ENCODE data around the gene TPRKB.
"Not testable (repeated sequence)": the region's sequence is repeated elsewhere in the genome, so short reads cannot be mapped to it uniquely, and the experiment has no call there.

TPRKB gene

DNA sequence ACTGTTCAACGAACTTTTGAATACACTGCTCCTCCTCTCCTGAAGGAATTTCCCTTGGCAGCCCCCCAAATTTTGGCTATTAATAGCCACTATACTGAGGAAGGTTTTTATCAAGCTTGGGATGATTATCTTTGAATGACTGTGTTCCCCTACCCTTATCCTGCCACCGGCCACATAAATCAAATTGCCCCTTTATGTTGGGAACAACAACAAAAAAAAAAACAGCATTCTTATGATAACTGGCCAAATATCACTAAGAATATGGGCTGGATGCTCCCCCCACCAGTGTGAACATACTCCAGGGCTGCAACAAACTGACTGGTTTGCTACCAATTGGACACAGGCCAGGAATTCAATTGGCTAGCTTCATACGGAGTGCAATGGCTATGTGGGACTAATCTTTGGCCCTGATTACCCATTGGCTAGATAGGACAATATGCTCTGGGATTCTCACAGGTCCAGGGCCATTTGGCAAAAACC is 22.2 kb upstream of the TPRKB start:
- Mint-ChIP-seq H3K27me3 (no peaks in the 10 kb centered on the region), H3K4me3 (no peak overlapping the region), H3K9me3 (peaks cover 3% of the 10 kb centered on the region), H3K4me1 (no peaks in the 10 kb centered on the region), H3K27ac (no peak overlapping the region), H3K36me3 (peaks cover 41% of the 10 kb centered on the region)
- no peak for ATAC-seq

DNA sequence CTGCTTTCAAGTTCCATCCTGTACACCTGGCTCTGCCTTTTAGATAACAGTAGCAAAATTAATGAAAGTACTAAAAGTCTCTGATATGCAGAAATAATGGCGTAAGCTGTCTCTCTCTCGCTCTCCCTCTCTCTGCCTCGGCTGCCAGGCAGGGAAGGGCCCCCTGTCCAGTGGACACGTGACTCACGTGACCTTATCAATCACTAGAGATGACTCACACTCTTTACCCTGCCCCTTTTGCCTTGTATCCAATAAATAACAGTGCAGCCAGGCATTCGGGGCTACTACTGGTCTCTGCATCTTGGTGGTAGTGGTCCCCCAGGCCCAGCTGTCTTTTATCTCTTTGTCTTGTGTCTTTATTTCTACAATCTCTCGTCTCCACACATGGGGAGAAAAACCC is 17.2 kb upstream of the TPRKB start:
- H3K27me3 Mint-ChIP-seq, H3K4me3 Mint-ChIP-seq, ATAC-seq, H3K27ac Mint-ChIP-seq, H3K4me1 Mint-ChIP-seq, H3K9me3 Mint-ChIP-seq: not testable (repeated sequence)
- H3K36me3 Mint-ChIP-seq, result peaks cover 56% of the 10 kb centered on the region

GRCh38 chr2:73749314-73749713 is 12.2 kb upstream of the TPRKB start:
- no peak for ATAC-seq
- H3K27me3 Mint-ChIP-seq, result no peaks in the 10 kb centered on the region
- H3K4me3 Mint-ChIP-seq, result no peak overlapping the region
- H3K36me3 Mint-ChIP-seq, result peaks cover 79% of the 10 kb centered on the region
- H3K4me1 Mint-ChIP-seq, result no peaks in the 10 kb centered on the region
- H3K27ac Mint-ChIP-seq, result no peak overlapping the region
- H3K9me3 Mint-ChIP-seq, result peaks cover 10% of the 10 kb centered on the region

- Mint-ChIP-seq H3K27ac (no peak overlapping the region), H3K27me3 (no peaks in the 10 kb centered on the region), H3K9me3 (peaks cover 7% of the 10 kb centered on the region), H3K4me1 (no peaks in the 10 kb centered on the region), H3K4me3 (no peak overlapping the region), H3K36me3 (peaks cover 69% of the 10 kb centered on the region)
- ATAC-seq, result no peak
These were observed 9.7 kb upstream of the TPRKB start for GRCh38 chr2:73746877-73747208.

DNA sequence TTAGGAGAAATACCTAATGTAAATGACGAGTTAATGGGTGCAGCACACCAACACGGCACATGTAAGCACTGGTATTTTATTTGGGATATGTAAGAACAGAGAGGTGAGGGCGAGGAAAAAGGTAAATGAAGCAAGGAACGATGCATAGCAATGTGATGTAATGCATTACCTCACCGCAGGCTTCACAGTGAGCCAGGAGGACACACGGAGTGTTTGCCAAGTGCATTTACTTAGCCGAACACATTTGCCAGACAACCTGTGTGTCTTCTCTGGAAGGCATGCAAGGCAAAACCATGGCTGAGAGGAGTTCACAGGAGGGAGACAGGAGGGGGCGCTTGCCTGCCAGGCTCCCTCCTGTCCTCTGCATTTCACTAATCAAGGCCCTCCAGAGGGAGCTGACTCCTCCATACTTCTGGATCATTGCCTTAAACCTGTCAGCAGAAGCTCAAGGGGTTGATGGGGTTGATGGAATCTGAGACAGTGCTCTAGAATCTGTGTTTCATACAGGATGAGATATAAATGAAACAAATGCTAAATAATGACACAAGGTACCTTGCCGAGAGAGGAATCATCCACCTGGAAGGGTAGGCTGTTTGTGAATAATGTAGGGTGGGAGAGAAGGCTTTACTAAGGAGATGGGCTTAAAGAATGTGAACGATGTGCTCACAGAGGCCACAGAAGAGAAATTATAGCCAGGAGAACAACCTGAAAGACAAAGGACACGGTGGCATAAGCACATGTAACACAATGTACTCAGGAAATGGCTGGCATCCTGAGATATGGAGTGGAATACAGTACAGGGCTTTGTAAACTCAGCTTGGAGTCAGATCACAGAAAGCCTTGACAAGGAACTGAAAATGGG is 9.1 kb upstream of the TPRKB start:
- H3K27me3 Mint-ChIP-seq, result no peaks in the 10 kb centered on the region
- no peak overlapping the region for H3K27ac Mint-ChIP-seq
- no peak overlapping the region for H3K4me3 Mint-ChIP-seq
- H3K4me1 Mint-ChIP-seq, result no peaks in the 10 kb centered on the region
- no peak for ATAC-seq
- H3K9me3 Mint-ChIP-seq, result peaks cover 9% of the 10 kb centered on the region
- H3K36me3 Mint-ChIP-seq, result peaks cover 72% of the 10 kb centered on the region

GRCh38 chr2:73740767-73741166 is 3.6 kb upstream of the TPRKB start:
- peaks cover 10% of the 10 kb centered on the region for H3K9me3 Mint-ChIP-seq
- no peaks in the 10 kb centered on the region for H3K27me3 Mint-ChIP-seq
- no peak for ATAC-seq
- peaks cover 17% of the 10 kb centered on the region for H3K4me1 Mint-ChIP-seq
- peaks cover 40% of the 10 kb centered on the region for H3K36me3 Mint-ChIP-seq
- H3K4me3 Mint-ChIP-seq, result no peak overlapping the region
- no peak overlapping the region for H3K27ac Mint-ChIP-seq

GRCh38 chr2:73739101-73739500 is 2.0 kb upstream of the TPRKB start:
- peaks cover 5% of the 10 kb centered on the region for H3K9me3 Mint-ChIP-seq
- H3K4me1 Mint-ChIP-seq, result peaks cover 17% of the 10 kb centered on the region
- no peak overlapping the region for H3K4me3 Mint-ChIP-seq
- ATAC-seq, result no peak
- no peaks in the 10 kb centered on the region for H3K27me3 Mint-ChIP-seq
- no peak overlapping the region for H3K27ac Mint-ChIP-seq
- peaks cover 37% of the 10 kb centered on the region for H3K36me3 Mint-ChIP-seq

GRCh38 chr2:73736378-73736777 is 767 bp downstream of the TPRKB start:
- H3K36me3 Mint-ChIP-seq, result peaks cover 36% of the 10 kb centered on the region
- H3K9me3 Mint-ChIP-seq, result peaks cover 3% of the 10 kb centered on the region
- H3K27ac Mint-ChIP-seq, result peak overlapping the region; percentile 88
- ATAC-seq, result no peak
- peaks cover 17% of the 10 kb centered on the region for H3K4me1 Mint-ChIP-seq
- H3K4me3 Mint-ChIP-seq, result peak overlapping the region; percentile 93
- H3K27me3 Mint-ChIP-seq, result no peaks in the 10 kb centered on the region

GRCh38 chr2:73730810-73731209 is 6.3 kb downstream of the TPRKB start:
- no peaks in the 10 kb centered on the region for H3K9me3 Mint-ChIP-seq
- peaks cover 44% of the 10 kb centered on the region for H3K36me3 Mint-ChIP-seq
- H3K4me1 Mint-ChIP-seq, result no peaks in the 10 kb centered on the region
- no peak overlapping the region for H3K4me3 Mint-ChIP-seq
- no peaks in the 10 kb centered on the region for H3K27me3 Mint-ChIP-seq
- ATAC-seq, result no peak
- H3K27ac Mint-ChIP-seq, result no peak overlapping the region

DNA sequence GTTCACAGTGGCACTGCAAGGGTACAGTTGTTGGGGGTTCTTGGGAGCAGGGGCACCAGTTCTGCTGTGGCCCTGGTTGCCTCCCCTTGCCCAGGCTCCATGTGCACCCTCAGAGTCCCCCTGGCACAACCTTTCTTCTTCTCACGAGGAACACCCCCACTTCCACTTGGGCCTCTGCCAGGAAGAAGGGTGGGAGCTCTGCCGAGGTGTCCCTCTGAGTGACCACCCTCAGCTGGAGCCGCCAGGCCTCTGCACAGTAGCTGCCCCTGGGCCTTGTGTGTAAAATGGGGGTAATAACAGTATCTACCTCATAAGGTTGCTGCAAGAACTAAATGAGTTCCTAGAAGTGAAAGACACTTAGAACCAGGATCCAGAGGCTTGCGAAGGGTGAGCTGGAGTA is 8.4 kb downstream of the TPRKB start:
- H3K4me1 Mint-ChIP-seq, result no peaks in the 10 kb centered on the region
- H3K4me3 Mint-ChIP-seq, result no peak overlapping the region
- ATAC-seq, result no peak
- H3K27me3 Mint-ChIP-seq, result no peaks in the 10 kb centered on the region
- peaks cover 33% of the 10 kb centered on the region for H3K36me3 Mint-ChIP-seq
- H3K27ac Mint-ChIP-seq, result no peak overlapping the region
- H3K9me3 Mint-ChIP-seq, result no peaks in the 10 kb centered on the region

DNA sequence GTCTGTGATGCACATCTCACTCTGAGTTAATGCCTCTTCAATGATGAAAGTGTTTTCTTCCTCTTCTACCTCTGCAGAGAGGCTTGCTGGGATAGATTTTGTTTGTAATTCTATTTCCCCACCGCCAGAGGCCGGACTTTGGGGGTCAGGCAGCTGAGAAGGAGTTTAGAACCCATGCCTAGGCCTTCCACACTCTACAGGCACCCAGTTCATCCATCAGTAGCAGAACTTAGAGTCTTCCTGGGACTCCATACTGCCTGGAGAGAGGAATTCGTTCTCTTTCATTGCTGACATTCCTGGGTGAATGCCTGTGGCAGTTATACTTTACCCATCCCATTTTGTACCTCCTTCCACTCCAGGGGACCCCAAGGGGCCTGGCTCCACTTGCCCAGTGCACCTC is 9.1 kb downstream of the TPRKB start:
- H3K4me1 Mint-ChIP-seq, result no peaks in the 10 kb centered on the region
- H3K27me3 Mint-ChIP-seq, result no peaks in the 10 kb centered on the region
- no peak overlapping the region for H3K27ac Mint-ChIP-seq
- no peak for ATAC-seq
- H3K4me3 Mint-ChIP-seq, result no peak overlapping the region
- no peaks in the 10 kb centered on the region for H3K9me3 Mint-ChIP-seq
- peaks cover 27% of the 10 kb centered on the region for H3K36me3 Mint-ChIP-seq

DNA sequence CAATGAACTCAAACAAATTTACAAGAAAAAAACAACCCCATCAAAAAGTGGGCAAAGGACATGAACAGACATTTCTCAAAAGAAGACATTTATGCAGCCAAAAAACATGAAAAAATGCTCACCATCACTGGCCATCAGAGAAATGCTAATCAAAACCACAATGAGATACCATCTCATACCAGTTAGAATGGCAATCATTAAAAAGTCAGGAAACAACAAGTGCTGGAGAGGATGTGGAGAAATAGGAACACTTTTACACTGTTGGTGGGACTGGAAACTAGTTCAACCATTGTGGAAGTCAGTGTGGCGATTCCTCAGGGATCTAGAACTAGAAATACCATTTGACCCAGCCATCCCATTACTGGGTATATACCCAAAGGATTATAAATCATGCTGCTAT is 10.5 kb downstream of the TPRKB start:
- H3K4me3 Mint-ChIP-seq, H3K27me3 Mint-ChIP-seq, H3K9me3 Mint-ChIP-seq, H3K4me1 Mint-ChIP-seq, ATAC-seq, H3K27ac Mint-ChIP-seq: not testable (repeated sequence)
- H3K36me3 Mint-ChIP-seq, result peaks cover 25% of the 10 kb centered on the region

DNA sequence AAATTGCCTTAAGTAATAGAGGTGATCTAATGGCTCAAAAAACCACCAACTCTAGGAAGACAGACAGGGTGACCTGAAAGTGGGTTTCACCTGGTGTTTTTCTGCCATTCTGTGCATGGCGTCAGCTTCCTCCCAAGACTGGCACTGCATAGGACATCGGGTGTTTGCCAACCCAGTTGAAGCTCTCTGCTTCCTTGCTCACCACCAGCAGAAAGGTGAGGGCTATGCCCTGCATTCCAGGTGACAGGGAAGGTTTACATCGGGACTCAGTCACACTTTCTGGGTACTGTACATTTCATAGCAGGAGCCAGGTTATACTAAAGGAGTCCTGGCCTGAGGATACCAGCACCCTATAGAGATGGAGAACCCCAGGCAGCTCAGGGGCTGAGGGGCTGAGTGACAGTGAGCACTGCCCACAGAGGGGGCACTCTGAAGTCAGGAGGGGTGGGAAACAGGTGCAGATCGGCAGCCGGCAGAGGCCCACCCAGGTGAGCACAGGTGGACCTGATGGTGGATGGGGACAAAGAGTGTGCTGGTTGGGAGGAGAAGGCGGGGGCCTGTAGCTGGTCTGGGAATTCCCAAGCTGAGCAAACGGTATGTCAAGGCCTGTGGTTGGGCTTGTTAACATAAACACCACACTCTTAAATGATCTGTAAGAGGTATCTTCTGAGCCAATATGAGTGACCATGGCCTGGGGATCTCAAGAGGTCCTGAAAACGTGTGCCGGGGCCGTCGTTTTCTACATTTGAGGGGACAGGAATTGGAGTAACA is 18.1 kb downstream of the TPRKB start:
- H3K9me3 Mint-ChIP-seq, result peaks cover 5% of the 10 kb centered on the region
- H3K36me3 Mint-ChIP-seq, result peaks cover 14% of the 10 kb centered on the region
- ATAC-seq, result no peak
- peaks cover 30% of the 10 kb centered on the region for H3K27me3 Mint-ChIP-seq
- H3K27ac Mint-ChIP-seq, result no peak overlapping the region
- peaks cover 6% of the 10 kb centered on the region for H3K4me1 Mint-ChIP-seq
- no peak overlapping the region for H3K4me3 Mint-ChIP-seq

DNA sequence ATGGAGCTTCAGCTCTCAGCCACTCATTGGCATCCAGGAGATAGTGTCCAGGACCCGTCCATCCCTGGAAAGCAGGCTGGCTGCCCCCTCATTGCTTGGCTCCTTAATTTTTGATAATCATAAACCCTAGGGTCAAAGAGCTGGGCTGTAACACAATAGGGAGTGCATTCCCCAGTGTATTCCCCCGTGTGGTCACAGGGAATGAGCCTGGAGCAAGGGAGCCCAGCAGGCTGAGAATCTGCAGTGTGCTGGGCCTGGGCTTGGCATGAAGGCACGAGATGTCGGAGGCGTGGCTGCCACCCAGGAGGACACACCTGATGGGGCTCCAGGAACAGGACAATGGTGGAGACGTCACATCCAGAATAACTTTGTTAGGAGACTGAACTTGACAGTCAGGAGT is 18.7 kb downstream of the TPRKB start:
- Mint-ChIP-seq H3K27ac (no peak overlapping the region), H3K36me3 (peaks cover 19% of the 10 kb centered on the region), H3K9me3 (peaks cover 9% of the 10 kb centered on the region), H3K27me3 (peaks cover 36% of the 10 kb centered on the region), H3K4me3 (no peak overlapping the region), H3K4me1 (peaks cover 6% of the 10 kb centered on the region)
- ATAC-seq, result no peak

GRCh38 chr2:73717695-73718094 is 19.4 kb downstream of the TPRKB start:
- H3K9me3 Mint-ChIP-seq, H3K4me1 Mint-ChIP-seq, H3K27ac Mint-ChIP-seq, H3K4me3 Mint-ChIP-seq, ATAC-seq: not testable (repeated sequence)
- Mint-ChIP-seq H3K36me3 (peaks cover 16% of the 10 kb centered on the region), H3K27me3 (peaks cover 38% of the 10 kb centered on the region)

DNA sequence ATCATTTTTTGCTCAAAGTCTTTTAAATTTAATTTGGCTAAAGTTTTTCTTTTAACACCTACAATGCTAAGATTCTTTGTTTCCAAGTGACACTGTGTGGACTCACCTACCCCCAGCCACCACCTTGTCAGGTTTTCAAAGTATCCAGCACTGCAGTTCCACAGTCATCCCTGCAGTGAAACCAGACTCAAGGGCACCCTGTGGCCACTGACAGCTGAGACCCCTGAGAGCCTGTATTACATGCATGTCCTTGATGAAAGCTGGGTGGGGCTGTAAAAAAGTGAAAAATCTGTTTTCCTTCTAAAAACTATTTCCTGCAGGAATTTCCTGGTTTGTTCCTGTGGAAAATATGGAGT is 19.9 kb downstream of the TPRKB start:
- Mint-ChIP-seq H3K36me3 (peaks cover 12% of the 10 kb centered on the region), H3K4me3 (no peak overlapping the region), H3K9me3 (peaks cover 9% of the 10 kb centered on the region), H3K4me1 (peaks cover 6% of the 10 kb centered on the region), H3K27me3 (peaks cover 38% of the 10 kb centered on the region), H3K27ac (no peak overlapping the region)
- no peak for ATAC-seq

Data from stimulated activated memory B cell treated with anti-CD40 and anti-IgM and Interleukin-4, amounts not matched to agents 10 μg/mL and 1 μg/mL and 100 μg/mL, for 72 hours (primary cell).